B cell (primary cell): ENCODE results near the gene TFAP2A. TPM values are rescaled to one million over a fixed set of nuclear protein-coding genes. Genes with fewer than 3 reads are reported as not detected.

Experiments used
- ATAC-seq: fragments of 200-7000 bp; cut with Tn5 transposase; one replicate; pipeline ENCODE4 v1.10.0; 2021; ENCODE audit warnings: low read depth, mild to moderate bottlenecking, moderate number of reproducible peaks, moderate library complexity
- CTCF ChIA-PET: fragments of 350-600 bp; sonication (Branson Sonifier 250); formaldehyde crosslinking; loops from one replicate; lab custom pipeline; 2021; ENCODE audit warnings: antibody characterized with exemption, inconsistent platforms; lab: Charles Lee
- POLR2A ChIA-PET: fragments of 350-600 bp; sonication (Branson Sonifier 250); formaldehyde crosslinking; loops from one replicate; lab custom pipeline; 2021; ENCODE audit warnings: antibody characterized with exemption; lab: Charles Lee
- DNase-seq: peaks from one replicate; pipeline ENCODE4 v3.0.0; 2013
- H2AFZ ChIP-seq: 2 replicates; pipeline ENCODE4 v1.6.1; 2012; ENCODE audit warnings: mild to moderate bottlenecking, low read depth, low read length; ENCODE audit not compliant: insufficient read depth, poor library complexity, severe bottlenecking
- H3K27ac ChIP-seq, 2 donors: 1 replicate in 1 of 2; 2 replicates in 1 of 2; pipeline ENCODE4 v1.5.1; 2012 to 2013; ENCODE audit warnings: low read length in 2 of 2, mild to moderate bottlenecking in 2 of 2, moderate library complexity in 1 of 2
- H3K27me3 ChIP-seq, 4 experiments: fragments of 200-600 bp in 1 of 4; sonication (generic) in 1 of 4; replicated peaks in 1 of 4; 1 replicate in 2 of 4; 2 replicates in 2 of 4; pipeline versions ENCODE4 v1.6.1 to v1.7.0; 2013 to 2016; ENCODE audit warnings: low read length in 3 of 4, mild to moderate bottlenecking in 2 of 4, mixed read lengths in 1 of 4, moderate library complexity in 1 of 4; ENCODE audit not compliant: insufficient read depth in 4 of 4, control insufficient read depth in 3 of 4; ENCODE audit errors: control extremely low read depth in 1 of 4
- H3K36me3 ChIP-seq, 2 experiments: replicated peaks in 1 of 2; 1 replicate in 1 of 2; 2 replicates in 1 of 2; pipeline versions ENCODE4 v1.6.1 to v1.7.1; 2013; ENCODE audit warnings: low read length in 1 of 2; ENCODE audit not compliant: insufficient read depth in 2 of 2, control insufficient read depth in 1 of 2; ENCODE audit errors: control extremely low read depth in 1 of 2, extremely low read depth in 1 of 2
- H3K4me1 ChIP-seq, 2 donors: fragments of 200-600 bp in 1 of 2; sonication (generic) in 1 of 2; 1 replicate in 1 of 2; 2 replicates in 1 of 2; pipeline versions ENCODE4 v1.5.1 to v1.6.1; 2013 to 2017; ENCODE audit warnings: low read length in 2 of 2; ENCODE audit not compliant: control insufficient read depth in 2 of 2, insufficient read depth in 2 of 2
- H3K4me2 ChIP-seq: replicated peaks from 2 replicates; pipeline ENCODE3; 2012; ENCODE audit warnings: mild to moderate bottlenecking, low read depth, low read length; ENCODE audit not compliant: poor library complexity, severe bottlenecking
- H3K4me3 ChIP-seq, 5 experiments: fragments of 200-600 bp in 1 of 5; sonication (generic) in 1 of 5; 1 replicate in 3 of 5; 2 replicates in 2 of 5; pipeline versions ENCODE4 v1.5.1 to v1.7.0; 2011 to 2016; ENCODE audit warnings: low read length in 4 of 5, mild to moderate bottlenecking in 4 of 5, low read depth in 2 of 5, control low read depth in 1 of 5, moderate library complexity in 1 of 5; ENCODE audit not compliant: insufficient read depth in 1 of 5; ENCODE audit errors: control extremely low read depth in 1 of 5, extremely low read depth in 1 of 5
- H3K79me2 ChIP-seq: fragments of 200-600 bp; sonication (generic); one replicate; pipeline ENCODE4 v1.6.0; 2016; ENCODE audit warnings: low read length; ENCODE audit not compliant: control insufficient read depth, insufficient read depth
- H3K9ac ChIP-seq: fragments of 200-600 bp; sonication (generic); 2 replicates; pipeline ENCODE4 v1.6.1; 2017; ENCODE audit warnings: mild to moderate bottlenecking, low read length, moderate library complexity
- H3K9me3 ChIP-seq, 3 donors: one replicate each; pipeline versions ENCODE4 v1.6.1 to v1.7.1; 2013; ENCODE audit warnings: low read length in 2 of 3; ENCODE audit not compliant: control insufficient read depth in 2 of 3, insufficient read depth in 1 of 3; ENCODE audit errors: control extremely low read depth in 1 of 3
- H4K20me1 ChIP-seq: 2 replicates; pipeline ENCODE4 v1.6.0; 2012; ENCODE audit warnings: mild to moderate bottlenecking, low read length; ENCODE audit not compliant: insufficient read depth, control insufficient read depth, poor library complexity, severe bottlenecking
- H3K27ac Mint-ChIP-seq: one replicate; pipeline ENCODE4 v1.8.0; 2021; ENCODE audit warnings: mixed read lengths
- H3K27me3 Mint-ChIP-seq: one replicate; pipeline ENCODE4 v1.8.0; 2021; ENCODE audit warnings: mixed read lengths
- H3K4me1 Mint-ChIP-seq: one replicate; pipeline ENCODE4 v1.8.0; 2021; ENCODE audit warnings: mixed read lengths
- H3K4me3 Mint-ChIP-seq: one replicate; pipeline ENCODE4 v1.8.0; 2021; ENCODE audit warnings: mixed read lengths
- H3K9me3 Mint-ChIP-seq: one replicate; pipeline ENCODE4 v1.8.0; 2022; ENCODE audit warnings: mixed read lengths; ENCODE audit not compliant: insufficient read depth
- CTCF ChIP-seq: fragments of 200-600 bp; IDR thresholded peaks from one replicate; pipeline ENCODE4 v1.8.0; 2022; ENCODE audit warnings: antibody characterized with exemption, mild to moderate bottlenecking
- EZH2 ChIP-seq: IDR thresholded peaks from 2 replicates; pipeline ENCODE4 v1.6.1; 2012; ENCODE audit warnings: borderline replicate concordance, low read depth, mild to moderate bottlenecking, moderate library complexity, low read length; ENCODE audit not compliant: insufficient read depth, poor library complexity, severe bottlenecking
- WGBS: methylation state at CpG from one replicate; pipeline ENCODE4 v1.1.5; 2013; ENCODE audit warnings: missing lambda C conversion rate; ENCODE audit not compliant: insufficient coverage; 5-methylcytosine and 5-hydroxymethylcytosine counted together
- intact Hi-C: fragments of 100-400 bp; cut with micrococcal nuclease; formaldehyde crosslinking; loops from one replicate; pipeline ENCODE4 v1.10.0; 2022
- polyA plus RNA-seq: library from polyadenylated mRNA; depleted of rRNA; stranded (reverse); fragments of >200 nt; gene quantifications from 2 replicates; pipeline ENCODE4 v1.2.3, GENCODE V29; 2012
- total RNA-seq, 2 donors: library from RNA; stranded (reverse); fragments of 120-200 nt in 1 of 2; gene quantifications; 1 replicate in 1 of 2; 2 replicates in 1 of 2; pipeline versions ENCODE4 v1.2.3 to v1.2.4, GENCODE V29; 2013 to 2022

TFAP2A gene
- total and polyA plus RNA-seq, 2 donors (not counting 1 experiment from before 2014, with no cell fraction given), result not detected

- Histone ChIP-seq H3K79me2 (no peaks in the 10 kb centered on the region), H2AFZ (no peak overlapping the region), H3K27me3 (peaks cover 0 to 16% (median 8%) of the 10 kb centered on the region in 4 experiments), H3K27ac (no peak overlapping the region), H3K4me1 (no peaks in the 10 kb centered on the region), H3K9me3 (peaks cover 0 to 3% (median 0%) of the 10 kb centered on the region in 3 donors), H3K9ac (no peak overlapping the region), H4K20me1 (no peaks in the 10 kb centered on the region), H3K4me2 (no peak overlapping the region), H3K36me3 (no peaks in the 10 kb centered on the region), H3K4me3 (no peak overlapping the region)
- no peak overlapping the region for H3K27ac Mint-ChIP-seq
- DNase-seq, result no peak
- H3K27me3 Mint-ChIP-seq, result peaks cover 33% of the 10 kb centered on the region
- ATAC-seq, result no peak
- no peak for TF ChIP-seq CTCF
- TF ChIP-seq EZH2, result no peak
- intact Hi-C loops, result no loop called here
- CTCF ChIA-PET, result no interaction called here
- WGBS, result 82% methylated on average over 2 of the region's 4 CpGs
- H3K4me1 Mint-ChIP-seq, result no peaks in the 10 kb centered on the region
- H3K9me3 Mint-ChIP-seq, result no peaks in the 10 kb centered on the region
- no peak overlapping the region for H3K4me3 Mint-ChIP-seq
- POLR2A ChIA-PET, result no interaction called here
Measured at GRCh38 chr6:10375391-10375969, 39.4 kb downstream of the TFAP2A start.

- Mint-ChIP-seq H3K4me1 (no peaks in the 10 kb centered on the region), H3K27ac (no peak overlapping the region), H3K9me3 (no peaks in the 10 kb centered on the region), H3K27me3 (peaks cover 29% of the 10 kb centered on the region), H3K4me3 (no peak overlapping the region)
- Histone ChIP-seq H2AFZ (no peak overlapping the region), H3K4me2 (no peak overlapping the region), H3K27ac (no peak overlapping the region), H3K79me2 (no peaks in the 10 kb centered on the region), H3K4me1 (no peaks in the 10 kb centered on the region), H3K9ac (no peak overlapping the region), H4K20me1 (no peaks in the 10 kb centered on the region), H3K36me3 (no peaks in the 10 kb centered on the region), H3K27me3 (peaks cover 0 to 9% (median 4%) of the 10 kb centered on the region in 4 experiments), H3K4me3 (no peak overlapping the region), H3K9me3 (no peaks in the 10 kb centered on the region)
- 58% methylated on average over 1 of the region's 3 CpGs for WGBS
- ChIA-PET CTCF (interaction anchor here (0.6 kb wide), 1 partner anchor 61 kb away, joined by 4 read pairs; no protein-coding TSS in a partner anchor), POLR2A (no interaction called here)
- DNase-seq, result no peak
- TF ChIP-seq EZH2, result no peak
- no peak for TF ChIP-seq CTCF
- ATAC-seq, result no peak
- intact Hi-C loops, result no loop called here
Measured at GRCh38 chr6:10373642-10374359, 41.1 kb downstream of the TFAP2A start.
